C4-2B (cell line): Measurements from ENCODE around the gene LRRC27.

Source experiments
- ZFX ChIP-seq: fragments of 450-650 bp; IDR thresholded peaks from 2 replicates; pipeline ENCODE4 v1.6.1; 2017
- TF ChIP-seq, protein P1 (sequence below): fragments of 450-650 bp; conservative IDR thresholded peaks from 2 replicates; pipeline ENCODE4 v1.5.1; 2017; ENCODE audit warnings: mild to moderate bottlenecking

GRCh38 chr10:132296666-132297443, 35.1 kb upstream of the LRRC27 start:
- TF ChIP-seq, protein P1, sequence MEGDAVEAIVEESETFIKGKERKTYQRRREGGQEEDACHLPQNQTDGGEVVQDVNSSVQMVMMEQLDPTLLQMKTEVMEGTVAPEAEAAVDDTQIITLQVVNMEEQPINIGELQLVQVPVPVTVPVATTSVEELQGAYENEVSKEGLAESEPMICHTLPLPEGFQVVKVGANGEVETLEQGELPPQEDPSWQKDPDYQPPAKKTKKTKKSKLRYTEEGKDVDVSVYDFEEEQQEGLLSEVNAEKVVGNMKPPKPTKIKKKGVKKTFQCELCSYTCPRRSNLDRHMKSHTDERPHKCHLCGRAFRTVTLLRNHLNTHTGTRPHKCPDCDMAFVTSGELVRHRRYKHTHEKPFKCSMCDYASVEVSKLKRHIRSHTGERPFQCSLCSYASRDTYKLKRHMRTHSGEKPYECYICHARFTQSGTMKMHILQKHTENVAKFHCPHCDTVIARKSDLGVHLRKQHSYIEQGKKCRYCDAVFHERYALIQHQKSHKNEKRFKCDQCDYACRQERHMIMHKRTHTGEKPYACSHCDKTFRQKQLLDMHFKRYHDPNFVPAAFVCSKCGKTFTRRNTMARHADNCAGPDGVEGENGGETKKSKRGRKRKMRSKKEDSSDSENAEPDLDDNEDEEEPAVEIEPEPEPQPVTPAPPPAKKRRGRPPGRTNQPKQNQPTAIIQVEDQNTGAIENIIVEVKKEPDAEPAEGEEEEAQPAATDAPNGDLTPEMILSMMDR = no peak
- TF ChIP-seq ZFX = no peak
